SK-N-SH (cell line): ENCODE results near the gene PRPF40A. TPM values are rescaled to one million over a fixed set of nuclear protein-coding genes. Genes with fewer than 3 reads are reported as not detected.

Experiments
- CTCF ChIA-PET: fragments of 300-600, 350-600 bp; formaldehyde crosslinking; extraction: SDS; loops from one replicate; lab custom pipeline; 2021; lab: Yijun Ruan, JAX
- POLR2A ChIA-PET: fragments of 350-600 bp; sonication (Branson Sonifier 250); formaldehyde crosslinking; extraction: SDS; loops from one replicate; lab custom pipeline; 2020; ENCODE audit warnings: antibody characterized with exemption, inconsistent platforms; lab: Yijun Ruan, JAX
- DNase-seq: peaks from one replicate; pipeline ENCODE4 v3.0.0; 2012
- H2AFZ ChIP-seq: fragments of 200-600 bp; sonication (generic); 2 replicates; pipeline ENCODE4 v1.8.1; 2016; ENCODE audit warnings: antibody characterized with exemption, mild to moderate bottlenecking, low read depth
- H3F3A ChIP-seq: fragments of 200-600 bp; sonication (generic); replicated peaks from 2 replicates; pipeline ENCODE3; 2016; ENCODE audit warnings: antibody characterized with exemption, mild to moderate bottlenecking; ENCODE audit not compliant: insufficient read depth
- H3K27ac ChIP-seq, 2 experiments: fragments of 200-500 bp in 1 of 2; fragments of 200-600 bp in 1 of 2; sonication (Bioruptor generic) in 1 of 2; sonication (generic), shearing (Covaris generic) in 1 of 2; 2 replicates each; pipeline versions ENCODE4 v1.5.1 to v1.6.1; 2014 to 2016; ENCODE audit warnings: low read depth in 2 of 2, inconsistent platforms in 1 of 2, low read length in 1 of 2, mild to moderate bottlenecking in 1 of 2, mixed read lengths in 1 of 2
- H3K27me3 ChIP-seq: fragments of 200-600 bp; sonication (generic), shearing (Covaris generic); 2 replicates; pipeline ENCODE4 v1.6.1; 2016; ENCODE audit warnings: mixed run types; ENCODE audit not compliant: insufficient read depth
- H3K36me3 ChIP-seq, 2 experiments: fragments of 200-500 bp in 1 of 2; fragments of 200-600 bp in 1 of 2; sonication (Bioruptor generic) in 1 of 2; sonication (generic) in 1 of 2; replicated peaks in 1 of 2; 2 replicates each; pipeline versions ENCODE3 to v1.5.1; 2014 to 2016; ENCODE audit warnings: low read length in 1 of 2, mild to moderate bottlenecking in 1 of 2; ENCODE audit not compliant: insufficient read depth in 2 of 2, control insufficient read depth in 1 of 2
- H3K4me1 ChIP-seq, 2 experiments: fragments of 200-500 bp in 1 of 2; fragments of 200-600 bp in 1 of 2; sonication (Bioruptor generic) in 1 of 2; sonication (generic), shearing (Covaris generic) in 1 of 2; 2 replicates each; pipeline versions ENCODE4 v1.5.1 to v1.6.1; 2014 to 2016; ENCODE audit warnings: low read depth in 1 of 2, low read length in 1 of 2, mixed run types in 1 of 2; ENCODE audit not compliant: insufficient read depth in 2 of 2, control insufficient read depth in 1 of 2
- H3K4me2 ChIP-seq: fragments of 200-600 bp; sonication (generic), shearing (Covaris generic); 2 replicates; pipeline ENCODE4 v1.6.1; 2017; ENCODE audit warnings: mixed run types
- H3K4me3 ChIP-seq, 2 experiments: fragments of 200-500 bp in 1 of 2; fragments of 200-600 bp in 1 of 2; sonication (Bioruptor generic) in 1 of 2; sonication (generic), shearing (Covaris generic) in 1 of 2; 2 replicates each; pipeline versions ENCODE4 v1.5.1 to v1.8.1; 2014 to 2016; ENCODE audit warnings: low read depth in 2 of 2, inconsistent platforms in 1 of 2, low read length in 1 of 2, mild to moderate bottlenecking in 1 of 2, mixed read lengths in 1 of 2, moderate library complexity in 1 of 2
- H3K79me2 ChIP-seq: fragments of 200-600 bp; sonication (generic); 2 replicates; pipeline ENCODE4 v1.8.1; 2017; ENCODE audit warnings: mild to moderate bottlenecking; ENCODE audit not compliant: insufficient read depth
- H3K9ac ChIP-seq: fragments of 200-600 bp; sonication (generic); 2 replicates; pipeline ENCODE4 v1.6.1; 2017; ENCODE audit warnings: mixed run types
- H3K9me2 ChIP-seq: fragments of 200-600 bp; sonication (generic); 2 replicates; pipeline ENCODE4 v1.6.1; 2017; ENCODE audit warnings: mixed run types
- H3K9me3 ChIP-seq: fragments of 200-600 bp; sonication (generic); 2 replicates; pipeline ENCODE4 v1.6.1; 2017; ENCODE audit warnings: mixed run types, mild to moderate bottlenecking, moderate library complexity
- H4K20me1 ChIP-seq: fragments of 200-600 bp; sonication (generic); 2 replicates; pipeline ENCODE4 v1.6.1; 2017; ENCODE audit warnings: mild to moderate bottlenecking, mixed run types; ENCODE audit not compliant: insufficient read depth
- CTCF ChIP-seq: fragments of 200-600 bp; sonication (generic); IDR thresholded peaks from 2 replicates; pipeline ENCODE4 v1.6.1; 2017; ENCODE audit warnings: antibody characterized with exemption, mild to moderate bottlenecking, moderate library complexity
- ELF1 ChIP-seq: IDR thresholded peaks from 2 replicates; pipeline ENCODE4 v1.4.0; 2012
- FOSL2 ChIP-seq: IDR thresholded peaks from 2 replicates; pipeline ENCODE4 v1.4.0; 2012; ENCODE audit warnings: low read depth, mild to moderate bottlenecking, moderate library complexity, borderline replicate concordance
- GABPA ChIP-seq: IDR thresholded peaks from 2 replicates; pipeline ENCODE4 v1.4.0; 2012; ENCODE audit warnings: low read depth, mild to moderate bottlenecking
- GATA2 ChIP-seq: sonication (generic); formaldehyde crosslinking; IDR thresholded peaks from 2 replicates; pipeline ENCODE4 v1.5.0; 2020; ENCODE audit warnings: mild to moderate bottlenecking, missing genetic modification reagents
- IRF3 ChIP-seq: fragments of 150-350 bp; IDR thresholded peaks from 2 replicates; pipeline ENCODE4 v1.6.1; 2016; ENCODE audit warnings: mild to moderate bottlenecking, low read depth, low read length
- JUND ChIP-seq: IDR thresholded peaks from 2 replicates; pipeline ENCODE4 v1.4.0; 2012
- MEF2A ChIP-seq: IDR thresholded peaks from 2 replicates; pipeline ENCODE4 v1.4.0; 2012; ENCODE audit warnings: low read depth, borderline replicate concordance
- MXI1 ChIP-seq: IDR thresholded peaks from 2 replicates; pipeline ENCODE4 v1.6.1; 2012; ENCODE audit warnings: mild to moderate bottlenecking, low read depth, low read length, improper control_type of control experiment
- POLR2AphosphoS5 ChIP-seq: IDR thresholded peaks from 2 replicates; pipeline ENCODE4 v1.6.1; 2012; ENCODE audit warnings: low read depth, low read length
- RCOR1 ChIP-seq: fragments of 150-350 bp; IDR thresholded peaks from 2 replicates; pipeline ENCODE4 v1.6.1; 2017; ENCODE audit warnings: antibody characterized with exemption, low read length
- REST ChIP-seq: IDR thresholded peaks from 2 replicates; pipeline ENCODE4 v1.6.1; 2012; ENCODE audit warnings: mild to moderate bottlenecking, low read depth, low read length, moderate library complexity
- RFX5 ChIP-seq: IDR thresholded peaks from 2 replicates; pipeline ENCODE4 v1.6.1; 2012; ENCODE audit warnings: mild to moderate bottlenecking, improper control_type of control experiment, low read length
- RXRA ChIP-seq: IDR thresholded peaks from 2 replicates; pipeline ENCODE4 v1.4.0; 2012; ENCODE audit warnings: low read depth, mild to moderate bottlenecking, borderline replicate concordance
- SIN3A ChIP-seq: IDR thresholded peaks from 2 replicates; pipeline ENCODE4 v1.6.1; 2012; ENCODE audit warnings: low read depth, mild to moderate bottlenecking, low read length, moderate library complexity, borderline replicate concordance
- SMC3 ChIP-seq: IDR thresholded peaks from 2 replicates; pipeline ENCODE4 v1.6.1; 2012; ENCODE audit warnings: low read depth, low read length, improper control_type of control experiment
- TAF1 ChIP-seq: IDR thresholded peaks from 2 replicates; pipeline ENCODE4 v1.6.1; 2012; ENCODE audit warnings: low read depth, mild to moderate bottlenecking, low read length, moderate library complexity, borderline replicate concordance
- whole genome bisulfite sequencing: methylation state at CpG from one replicate; pipeline ENCODE4 v1.1.6; 2017; ENCODE audit warnings: low lambda C conversion rate; 5-methylcytosine and 5-hydroxymethylcytosine counted together
- polyA plus RNA-seq, 3 experiments: library from polyadenylated mRNA; depleted of rRNA; stranded (reverse); fragments of >200 nt; gene quantifications; 2 replicates each; pipeline ENCODE4 v1.2.3, GENCODE V29; 2012
- TF ChIP-seq, protein P1 (sequence below): IDR thresholded peaks from 2 replicates; pipeline ENCODE4 v1.4.0; 2012; ENCODE audit warnings: low read depth
- TF ChIP-seq, protein P2 (sequence below): IDR thresholded peaks from 2 replicates; pipeline ENCODE4; 2012
- TF ChIP-seq, protein P3 (sequence below): fragments of 150-350 bp; IDR thresholded peaks from 2 replicates; pipeline ENCODE4 v1.6.1; 2017; ENCODE audit warnings: antibody characterized with exemption, low read length, low read depth, borderline replicate concordance

Gene PRPF40A
- polyA plus RNA-seq, 1 of the 3 experiments (the other 2 are of a cell fraction): 55.8 TPM

DNA sequence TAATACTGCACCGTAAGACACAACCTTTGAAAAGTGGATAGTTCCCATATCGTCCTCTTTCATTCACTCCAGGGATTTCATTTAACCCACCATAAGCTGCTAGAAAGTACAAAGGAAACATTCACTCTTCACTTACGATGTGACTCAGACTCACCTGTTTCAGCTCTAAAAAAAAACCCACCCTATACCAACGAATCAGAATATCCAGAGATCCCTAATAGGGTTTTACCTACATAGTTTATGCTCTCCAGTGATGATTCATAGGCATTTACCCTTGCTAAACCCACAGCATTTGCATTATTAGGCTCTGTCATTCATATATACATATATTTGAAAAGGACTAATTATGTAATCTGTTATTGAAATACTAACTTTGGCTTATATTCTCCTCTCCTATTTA, 60.2 kb downstream of the PRPF40A start:
- Histone ChIP-seq H3K36me3 (peaks cover 86 to 90% of the 10 kb centered on the region in 2 experiments), H4K20me1 (no peaks in the 10 kb centered on the region), H2AFZ (no peak overlapping the region), H3F3A (peaks cover 9% of the 10 kb centered on the region), H3K27ac (no peak overlapping the region), H3K27me3 (no peaks in the 10 kb centered on the region), H3K4me3 (no peak overlapping the region), H3K4me2 (no peak overlapping the region), H3K9me3 (no peaks in the 10 kb centered on the region), H3K9me2 (no peaks in the 10 kb centered on the region), H3K4me1 (no peaks in the 10 kb centered on the region; a peak in 1 of 4 replicates), H3K79me2 (no peaks in the 10 kb centered on the region), H3K9ac (no peak overlapping the region)
- ChIA-PET POLR2A (no interaction called here), CTCF (interaction anchor here (0.8 to 1.9 kb wide), 2 partner anchors 31 to 481 kb away, joined by 3 to 4 read pairs; no protein-coding TSS in a partner anchor)
- TF ChIP-seq MXI1 (no peak), JUND (no peak), FOSL2 (no peak), SIN3A (no peak), SMC3 (no peak), IRF3 (no peak), REST (no peak), POLR2AphosphoS5 (no peak), RFX5 (no peak), RCOR1 (no peak), RXRA (no peak), GABPA (no peak), CTCF (no peak), MEF2A (no peak), GATA2 (CRISPR knock-in tag) (no peak), TAF1 (no peak), ELF1 (no peak)
- TF ChIP-seq, protein P1, sequence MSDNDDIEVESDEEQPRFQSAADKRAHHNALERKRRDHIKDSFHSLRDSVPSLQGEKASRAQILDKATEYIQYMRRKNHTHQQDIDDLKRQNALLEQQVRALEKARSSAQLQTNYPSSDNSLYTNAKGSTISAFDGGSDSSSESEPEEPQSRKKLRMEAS: no peak
- TF ChIP-seq, protein P2, sequence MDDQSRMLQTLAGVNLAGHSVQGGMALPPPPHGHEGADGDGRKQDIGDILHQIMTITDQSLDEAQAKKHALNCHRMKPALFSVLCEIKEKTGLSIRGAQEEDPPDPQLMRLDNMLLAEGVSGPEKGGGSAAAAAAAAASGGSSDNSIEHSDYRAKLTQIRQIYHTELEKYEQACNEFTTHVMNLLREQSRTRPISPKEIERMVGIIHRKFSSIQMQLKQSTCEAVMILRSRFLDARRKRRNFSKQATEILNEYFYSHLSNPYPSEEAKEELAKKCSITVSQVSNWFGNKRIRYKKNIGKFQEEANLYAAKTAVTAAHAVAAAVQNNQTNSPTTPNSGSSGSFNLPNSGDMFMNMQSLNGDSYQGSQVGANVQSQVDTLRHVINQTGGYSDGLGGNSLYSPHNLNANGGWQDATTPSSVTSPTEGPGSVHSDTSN: no peak
- TF ChIP-seq, protein P3, sequence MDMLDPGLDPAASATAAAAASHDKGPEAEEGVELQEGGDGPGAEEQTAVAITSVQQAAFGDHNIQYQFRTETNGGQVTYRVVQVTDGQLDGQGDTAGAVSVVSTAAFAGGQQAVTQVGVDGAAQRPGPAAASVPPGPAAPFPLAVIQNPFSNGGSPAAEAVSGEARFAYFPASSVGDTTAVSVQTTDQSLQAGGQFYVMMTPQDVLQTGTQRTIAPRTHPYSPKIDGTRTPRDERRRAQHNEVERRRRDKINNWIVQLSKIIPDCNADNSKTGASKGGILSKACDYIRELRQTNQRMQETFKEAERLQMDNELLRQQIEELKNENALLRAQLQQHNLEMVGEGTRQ: no peak
- WGBS: 88% methylated on average over 4 of the region's 4 CpGs
- DNase-seq: no peak
